ENCODE data around the gene UNK. TPM values are rescaled to one million over a fixed set of nuclear protein-coding genes. Genes with fewer than 3 reads are reported as not detected.

UNK gene
- total and polyA plus RNA-seq, 2 donors (not counting 3 experiments of a cell fraction or from before 2014, with no cell fraction given) = 18.0 to 23.2 TPM

DNA sequence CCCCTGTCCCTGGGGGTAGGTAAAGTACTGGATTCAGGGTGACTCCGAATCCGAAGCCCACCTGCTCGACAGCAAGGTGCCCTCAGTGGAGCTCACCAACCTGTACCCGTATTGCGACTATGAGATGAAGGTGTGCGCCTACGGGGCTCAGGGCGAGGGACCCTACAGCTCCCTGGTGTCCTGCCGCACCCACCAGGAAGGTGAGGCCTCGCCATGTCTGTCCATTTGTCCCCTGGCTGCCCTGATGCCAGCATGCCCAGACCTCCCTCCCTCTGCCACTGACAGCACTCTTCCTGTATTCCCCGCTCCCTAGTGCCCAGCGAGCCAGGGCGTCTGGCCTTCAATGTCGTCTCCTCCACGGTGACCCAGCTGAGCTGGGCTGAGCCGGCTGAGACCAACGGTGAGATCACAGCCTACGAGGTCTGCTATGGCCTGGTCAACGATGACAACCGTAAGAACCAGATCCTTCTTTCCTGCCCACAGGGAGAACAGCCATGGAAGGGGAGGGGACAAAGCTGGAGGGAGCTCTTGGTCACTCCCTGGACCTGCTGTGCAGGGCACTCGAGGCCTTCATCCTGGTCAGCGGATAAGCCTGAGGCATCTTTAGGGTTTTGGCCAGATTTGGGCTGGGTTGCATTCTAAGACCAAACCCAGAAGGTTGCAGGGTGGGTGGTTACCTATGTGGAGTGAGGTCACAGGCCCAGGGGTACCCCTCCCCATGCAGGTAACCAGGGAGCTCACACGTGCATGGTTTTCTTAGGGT, 33.8 kb upstream of the UNK start:
- H3K4me3 ChIP-seq (replicated peaks in 1 of 3; ENCODE audit: insufficient read depth in 1 of 3, low read depth in 1 of 3, low read length in 3 of 3) = no peak overlapping the region
- no peak for TF ChIP-seq MYC (IDR thresholded peaks at IDR 0.05; ENCODE audit: low read depth, low read length)
- TF ChIP-seq, protein P1, sequence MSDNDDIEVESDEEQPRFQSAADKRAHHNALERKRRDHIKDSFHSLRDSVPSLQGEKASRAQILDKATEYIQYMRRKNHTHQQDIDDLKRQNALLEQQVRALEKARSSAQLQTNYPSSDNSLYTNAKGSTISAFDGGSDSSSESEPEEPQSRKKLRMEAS (IDR thresholded peaks at IDR 0.05; ENCODE audit: insufficient read depth, insufficient read length) = no peak
- no peak for TF ChIP-seq JUN (IDR thresholded peaks at IDR 0.05; ENCODE audit: borderline replicate concordance, insufficient read depth, insufficient read length, low read depth)
- no peak for TF ChIP-seq FOS (IDR thresholded peaks at IDR 0.05; ENCODE audit: borderline replicate concordance, insufficient read depth, low read length)
- no peak for TF ChIP-seq EZH2 (IDR thresholded peaks at IDR 0.05; ENCODE audit: borderline replicate concordance, low read depth, low read length, severe bottlenecking)
- TF ChIP-seq POLR2AphosphoS5 (IDR thresholded peaks at IDR 0.05; ENCODE audit: insufficient read depth, low read depth, low read length) = no peak
- no peak for TF ChIP-seq GATA2 (IDR thresholded peaks at IDR 0.05; ENCODE audit: insufficient read depth, insufficient read length, low read depth, low read length)
- TF ChIP-seq CTCF (IDR thresholded peaks at IDR 0.05; ENCODE audit: extremely low read depth in 1 of 2, insufficient read depth in 1 of 2, low read depth in 1 of 2, low read length in 2 of 2) = no peak
- no peak for TF ChIP-seq POLR2A (IDR thresholded peaks at IDR 0.05; ENCODE audit: low read depth, low read length)
- no peak overlapping the region for H3K9ac ChIP-seq (replicated peaks; ENCODE audit: extremely low read depth, insufficient read depth, low read length)
- ChIA-PET POLR2A (interaction anchor here (2.1 kb wide), 1 partner anchor 118 kb away, joined by 7 read pairs; the partner anchor contains the start of gene SMIM5), CTCF (interaction anchor here (1.0 to 12.2 kb wide), 13 partner anchors 9 to 150 kb away, joined by 4 to 653 read pairs (median 9); partner anchors contain the start of genes GALK1, RECQL5, SAP30BP and SMIM5)
- H3K9me3 ChIP-seq (replicated peaks; ENCODE audit: control insufficient read depth, insufficient read depth, low read length) = no peaks in the 10 kb centered on the region
- no peaks in the 10 kb centered on the region for H4K20me1 ChIP-seq (replicated peaks; ENCODE audit: control insufficient read depth, extremely low read depth, insufficient read depth, low read length)
- H3K9me1 ChIP-seq (replicated peaks; ENCODE audit: control insufficient read depth, extremely low read depth, insufficient read depth, low read length) = no peaks in the 10 kb centered on the region
- dilution Hi-C loops (cut with MboI; ENCODE audit: extremely low pct_ligation_motif_present, low sequenced_read_pairs) (no loop called here), intact Hi-C loops (cut with micrococcal nuclease) (loop anchor here (1.0 kb wide), 3 partner anchors 118 to 325 kb away; partner anchors contain the start of gene SMIM5)
- no peaks in the 10 kb centered on the region for H3K4me1 ChIP-seq (ENCODE audit: control insufficient read depth, extremely low read depth, insufficient read depth, low read length)
- H2AFZ ChIP-seq (ENCODE audit: low read depth, low read length) = no peak overlapping the region
- no peak for DNase-seq (ENCODE audit: low read depth, low spot score)
- no peaks in the 10 kb centered on the region for H3K36me3 ChIP-seq (ENCODE audit: control insufficient read depth in 2 of 2, extremely low read depth in 1 of 2, insufficient read depth in 2 of 2, low read length in 2 of 2)
- H3K79me2 ChIP-seq (ENCODE audit: control insufficient read depth, insufficient read depth, low read length) = no peaks in the 10 kb centered on the region
- no peaks in the 10 kb centered on the region for H3K27me3 ChIP-seq (ENCODE audit: control insufficient read depth in 2 of 2, insufficient read depth in 2 of 2, low read length in 2 of 2)
- no peak overlapping the region for H3K4me2 ChIP-seq (ENCODE audit: insufficient read depth, low read length)
- BruUV-seq (replicated peaks) = no TSS peak
- no peak for FAIRE-seq
- H3K27ac ChIP-seq (ENCODE audit: insufficient read depth, low read depth, low read length) = no peak overlapping the region
